AG08395 (cell line): ENCODE results near the gene MFRP.

Experiments used
- DNase-seq: peaks from one replicate; pipeline ENCODE4 v3.0.0; 2012; ENCODE audit warnings: mixed read lengths, low spot score

The MFRP gene

DNA sequence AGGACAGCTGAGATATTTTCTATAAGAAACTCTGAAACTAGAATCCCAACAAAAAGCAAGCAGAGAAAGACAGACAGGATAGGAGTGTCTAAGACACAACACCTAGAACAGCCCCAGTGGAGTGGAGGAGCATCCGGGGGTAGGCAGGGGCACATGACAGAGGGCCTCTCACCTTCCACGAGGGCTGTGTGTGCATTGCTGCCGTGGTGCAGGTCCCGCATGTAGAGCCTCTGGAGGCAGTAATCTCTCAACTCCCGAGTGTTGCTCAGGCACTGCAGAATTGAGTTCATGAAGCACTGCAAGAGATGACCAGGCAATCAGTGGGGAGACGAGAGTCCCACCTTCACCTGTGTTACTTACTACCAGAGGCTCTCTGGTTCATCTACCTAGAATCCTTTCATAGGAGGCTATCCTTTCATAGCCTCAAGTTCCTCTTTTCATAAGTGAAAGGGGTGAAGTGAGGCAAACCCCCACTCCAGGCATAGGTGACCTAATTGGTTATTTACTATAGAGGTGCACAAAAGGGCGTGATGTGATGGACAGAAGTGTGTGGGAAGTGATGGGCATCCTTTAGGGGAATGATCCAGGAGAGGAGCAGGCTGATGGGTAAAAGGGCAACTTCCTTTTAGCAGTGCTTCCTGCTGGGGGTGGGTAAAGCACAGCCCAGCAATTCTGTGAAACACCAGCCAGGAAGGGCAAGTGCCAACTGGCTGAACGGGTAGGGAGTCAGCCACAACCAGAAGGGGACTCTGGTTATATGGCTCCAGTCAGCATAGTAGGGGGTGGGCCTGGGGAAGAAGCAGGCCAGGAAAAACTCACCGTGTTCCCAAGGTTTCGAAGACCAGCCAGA lies 13.1 kb upstream of the MFRP start:
- DNase-seq = no peak

- no peak for DNase-seq
Measured at GRCh38 chr11:119357074-119357473, 10.6 kb upstream of the MFRP start.

GRCh38 chr11:119356349-119357031 lies 10.0 kb upstream of the MFRP start:
- peak; percentile 91 for DNase-seq

- no peak for DNase-seq
Measured at GRCh38 chr11:119355091-119355843, 8.8 kb upstream of the MFRP start.

GRCh38 chr11:119352857-119353260 lies 6.4 kb upstream of the MFRP start:
- peak; percentile 27 for DNase-seq

- no peak for DNase-seq
Measured at GRCh38 chr11:119351232-119351631, 4.7 kb upstream of the MFRP start.

DNA sequence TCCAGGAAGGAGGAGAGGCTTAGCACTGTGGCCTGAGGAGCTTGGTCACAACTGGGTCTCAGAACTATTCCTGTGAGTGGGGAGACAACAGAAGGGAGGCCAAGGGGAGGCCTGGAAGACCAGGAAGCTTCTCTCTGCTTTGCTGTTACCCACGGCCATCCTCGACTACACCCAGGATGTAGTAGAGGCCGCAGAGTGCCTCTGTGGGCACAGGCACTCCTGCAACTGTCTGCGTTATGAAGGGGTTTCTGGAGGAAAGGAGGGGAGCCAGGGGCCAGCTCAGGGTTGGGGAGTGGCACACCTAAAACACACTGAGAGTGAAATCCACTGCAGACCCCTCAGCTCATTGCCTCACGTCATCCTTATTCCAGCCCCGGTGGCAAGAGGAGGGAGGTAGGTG lies 3.8 kb upstream of the MFRP start:
- DNase-seq = no peak

DNA sequence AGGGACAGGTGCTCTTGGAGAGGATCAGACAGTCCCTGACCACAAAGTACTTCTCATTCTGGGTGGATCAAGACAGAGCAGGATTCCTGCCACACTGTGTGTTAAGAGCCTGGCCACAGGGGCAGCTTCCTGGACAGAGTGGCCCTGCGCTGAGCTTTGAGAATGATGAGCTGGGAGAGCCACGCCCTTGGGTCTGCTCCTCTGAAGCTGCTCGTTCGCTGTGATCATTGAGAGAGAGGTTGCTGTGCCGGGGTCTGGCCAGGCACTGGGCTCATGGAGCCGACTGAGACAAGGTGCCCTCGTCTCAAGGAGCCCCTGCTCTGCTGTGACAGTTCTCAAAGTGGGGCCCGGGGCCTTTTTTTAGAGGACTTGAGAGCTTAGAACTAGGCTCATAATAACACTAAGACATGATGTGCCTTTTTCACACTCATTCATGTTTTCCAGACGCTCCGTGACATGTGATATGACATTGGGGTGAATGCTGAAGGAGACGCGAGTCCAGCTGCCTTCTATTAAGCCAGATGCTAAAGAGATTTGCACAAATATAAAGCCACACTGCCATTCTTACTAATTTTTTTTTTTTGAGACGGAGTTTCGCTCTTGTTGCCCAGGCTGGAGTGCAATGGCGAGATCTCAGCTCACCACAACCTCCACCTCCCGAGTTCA lies 1.6 kb upstream of the MFRP start:
- DNase-seq = no peak

GRCh38 chr11:119347242-119347641 lies 737 bp upstream of the MFRP start:
- peak; percentile 80 for DNase-seq

- DNase-seq = no peak
Measured at GRCh38 chr11:119345685-119346084, 820 bp downstream of the MFRP start.

DNA sequence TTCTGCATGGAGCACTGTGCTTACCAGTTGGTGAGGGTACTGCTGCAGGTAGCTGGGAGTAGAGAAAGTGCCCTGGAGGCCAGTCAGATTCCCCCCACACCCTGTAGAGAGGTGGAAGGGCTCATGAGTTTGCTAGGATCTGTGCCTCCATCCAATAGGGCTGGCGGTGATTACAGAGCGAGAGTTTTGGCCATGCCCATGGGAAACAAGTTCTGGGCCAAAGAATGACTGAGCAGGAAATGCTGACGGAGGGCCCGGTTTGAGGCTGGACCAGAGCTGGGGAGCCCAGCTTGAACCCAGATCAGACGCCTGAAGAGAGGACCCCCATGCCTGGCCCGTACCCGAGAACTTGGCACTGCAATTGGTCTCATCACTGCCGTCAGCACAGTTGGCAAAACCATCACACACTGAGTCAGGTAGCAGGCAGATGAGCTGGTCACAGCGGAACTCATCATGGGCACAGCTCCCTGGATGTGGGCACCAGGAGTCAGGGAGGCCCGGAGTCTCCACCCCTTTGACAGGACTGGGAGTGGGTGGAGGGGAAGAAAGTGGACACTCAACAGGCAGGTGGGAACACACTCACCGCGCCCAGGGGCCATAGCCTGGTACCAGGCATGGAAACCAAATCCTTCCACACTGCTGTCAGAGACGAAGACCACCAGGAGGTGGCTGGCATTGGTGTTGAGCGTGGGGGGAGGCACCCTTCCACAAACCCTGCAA lies 2.1 kb downstream of the MFRP start:
- DNase-seq = no peak

DNA sequence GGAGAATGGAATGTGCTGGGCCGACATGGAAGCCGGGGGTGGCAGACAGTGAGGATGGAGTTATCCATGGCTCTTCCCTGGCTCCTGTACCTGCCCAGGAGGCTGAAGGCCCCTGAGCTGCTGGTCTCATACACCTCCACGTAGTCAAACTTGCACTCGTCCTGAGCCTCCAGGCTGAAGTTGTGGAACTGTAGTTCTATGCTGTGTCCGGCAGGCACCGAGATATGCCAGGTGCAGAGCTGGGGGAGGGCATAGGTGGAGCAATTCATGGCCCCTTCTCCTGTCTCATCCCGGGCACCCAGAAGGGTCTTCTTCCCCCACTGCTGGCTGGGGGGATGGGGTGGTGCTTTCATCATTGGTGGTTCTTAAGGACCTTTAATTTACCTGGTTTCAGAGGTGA lies 2.8 kb downstream of the MFRP start:
- no peak for DNase-seq

DNA sequence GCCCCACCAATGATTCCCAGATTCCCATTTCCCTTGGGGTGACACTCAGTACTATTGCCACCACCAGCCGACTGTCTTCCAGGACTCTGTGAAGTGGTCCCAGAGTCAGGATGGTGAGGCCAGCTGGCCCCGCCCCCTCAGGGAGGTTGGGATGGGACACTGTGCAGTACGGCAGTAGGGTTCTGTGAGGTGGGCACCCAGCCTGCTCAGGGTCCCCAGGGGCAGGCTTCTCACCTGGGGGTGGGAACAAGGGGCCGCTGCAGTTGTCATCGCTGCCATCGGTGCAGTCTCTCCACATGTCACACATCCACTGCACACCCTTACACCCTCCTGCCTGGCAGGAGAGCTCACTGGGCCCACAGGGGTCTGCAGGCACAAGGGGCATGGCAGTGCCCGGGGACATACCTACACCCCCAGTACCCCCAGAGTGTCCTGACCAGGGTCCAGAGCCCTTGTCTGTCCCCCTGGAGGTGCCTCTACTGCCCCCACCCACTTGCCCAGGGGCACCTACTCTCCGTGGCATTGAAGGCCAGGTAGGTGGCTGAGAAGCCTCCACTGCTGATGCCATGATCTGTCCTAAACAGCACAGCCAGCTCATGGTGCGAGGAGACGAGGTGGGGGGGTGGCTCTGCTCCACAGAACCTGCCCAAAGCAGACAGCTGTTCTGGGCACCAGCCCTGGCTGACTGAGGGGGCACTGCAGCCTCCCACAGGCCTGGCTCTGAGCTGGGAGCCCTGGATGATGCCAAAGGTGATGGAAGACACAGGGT lies 4.0 kb downstream of the MFRP start:
- no peak for DNase-seq

DNA sequence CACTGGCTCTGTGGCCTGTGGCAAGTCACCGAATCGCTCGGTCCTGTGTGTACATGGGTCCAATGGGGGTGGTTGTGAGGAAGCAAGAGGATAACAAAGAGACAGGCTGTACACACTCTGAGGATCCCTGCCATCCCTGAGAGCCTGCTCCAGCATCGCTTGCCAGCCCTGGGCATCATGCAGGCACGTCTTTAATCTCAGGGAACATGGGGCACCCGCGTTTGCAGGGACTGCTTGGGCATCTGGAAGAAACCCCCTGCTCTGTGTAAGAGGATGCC lies 4.5 kb downstream of the MFRP start:
- no peak for DNase-seq

- DNase-seq = no peak
Measured at GRCh38 chr11:119341222-119342022, 5.1 kb downstream of the MFRP start.

GRCh38 chr11:119340335-119341221 lies 5.9 kb downstream of the MFRP start, which contains the start of gene C1QTNF5:
C1QTNF5 (minus strand) TSS chr11:119340883; CDS start chr11:119340397, 486 bp downstream.
- peak; percentile 83 for DNase-seq

DNA sequence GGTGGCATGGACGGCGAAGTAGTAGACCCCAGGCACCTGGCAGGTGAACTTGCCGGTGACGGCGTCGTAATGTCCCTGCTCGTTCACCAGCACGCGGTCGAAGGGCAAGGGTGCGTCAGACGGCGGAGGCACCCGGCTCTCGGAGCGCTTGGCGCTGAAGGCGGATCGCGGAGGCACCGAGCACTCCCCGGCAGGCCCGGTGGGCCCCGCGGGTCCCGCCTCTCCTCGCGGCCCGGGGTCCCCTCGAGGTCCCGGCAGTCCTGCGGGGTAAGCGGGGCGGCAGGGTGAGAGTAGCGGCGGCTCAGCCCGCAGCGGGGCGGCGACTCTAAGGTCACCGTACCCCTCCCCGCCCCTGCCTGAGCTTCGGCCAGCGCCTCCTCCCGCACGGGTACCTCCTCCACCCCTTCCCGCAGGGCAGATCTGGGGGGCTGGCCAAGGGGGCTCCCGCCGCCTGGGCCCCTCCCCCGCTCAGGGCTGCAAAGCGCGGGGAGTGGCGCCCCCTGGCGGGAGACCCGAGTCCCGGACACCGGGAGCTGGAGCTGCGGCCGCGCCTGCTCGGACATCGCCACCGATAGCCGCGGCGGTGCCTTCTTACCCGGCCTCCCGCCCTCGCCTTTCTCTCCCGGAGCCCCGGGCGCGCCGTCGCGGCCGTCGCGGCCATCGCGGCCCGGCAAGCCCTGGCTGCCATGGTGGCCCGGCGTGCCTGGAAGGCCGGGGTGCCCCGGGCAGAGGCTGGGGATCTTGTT lies 6.7 kb downstream of the MFRP start:
- DNase-seq = peak; percentile 81

- DNase-seq = no peak
Measured at GRCh38 chr11:119338965-119339588, 7.4 kb downstream of the MFRP start.
